Panc1 (cell line): ENCODE data around the gene MYO16. TPM values are rescaled to one million over a fixed set of nuclear protein-coding genes. Genes with fewer than 3 reads are reported as not detected.

Experiments used
- ATAC-seq: fragments of 200-7000 bp; cut with Tn5 transposase; 2 replicates; pipeline ENCODE4 v1.9.1; 2020; ENCODE audit warnings: mild to moderate bottlenecking, moderate library complexity
- BruUV-seq: library from RNA; stranded (reverse); fragments of 400-500 nt; replicated peaks from 2 replicates; lab custom pipeline; 2021; lab: Mats Ljungman, UMichigan
- CTCF ChIA-PET: fragments of 300-600 bp; sonication (Branson Sonifier 250); formaldehyde crosslinking; loops from one replicate; lab custom pipeline; 2022; ENCODE audit warnings: antibody characterized with exemption; lab: Charles Lee
- POLR2A ChIA-PET: fragments of 300-600 bp; sonication (Branson Sonifier 250); formaldehyde crosslinking; loops from one replicate; lab custom pipeline; 2022; ENCODE audit warnings: antibody characterized with exemption; lab: Charles Lee
- DNase-seq: peaks from one replicate; pipeline ENCODE4 v3.0.0-alpha.2; 2010; ENCODE audit warnings: low read depth, low spot score
- H3K27ac ChIP-seq: 2 replicates; pipeline ENCODE4 v1.5.1; 2011; ENCODE audit warnings: mild to moderate bottlenecking, low read length, inconsistent platforms
- H3K27me3 ChIP-seq: fragments of 200-500 bp; sonication (Bioruptor generic); 2 replicates; pipeline ENCODE4 v1.6.0; 2014; ENCODE audit warnings: low read length, inconsistent platforms; ENCODE audit not compliant: control insufficient read depth, insufficient read depth
- H3K36me3 ChIP-seq: fragments of 200-500 bp; sonication (Bioruptor generic); 2 replicates; pipeline ENCODE4 v1.5.1; 2014; ENCODE audit warnings: inconsistent platforms, mild to moderate bottlenecking, low read length, moderate library complexity; ENCODE audit not compliant: control insufficient read depth, insufficient read depth
- H3K4me1 ChIP-seq: 2 replicates; pipeline ENCODE4 v1.5.1; 2011; ENCODE audit warnings: inconsistent platforms, mild to moderate bottlenecking, low read length, moderate library complexity; ENCODE audit not compliant: control insufficient read depth, insufficient read depth
- H3K4me3 ChIP-seq, 2 experiments: 2 replicates each; pipeline ENCODE4 v1.5.1; 2011 to 2012; ENCODE audit warnings: low read depth in 2 of 2, low read length in 2 of 2, mild to moderate bottlenecking in 2 of 2, inconsistent platforms in 1 of 2, moderate library complexity in 1 of 2
- H3K9me3 ChIP-seq: fragments of 200-500 bp; sonication (Bioruptor generic); 2 replicates; pipeline ENCODE4 v1.5.1; 2014; ENCODE audit warnings: low read depth, mild to moderate bottlenecking, inconsistent platforms, low read length, moderate library complexity; ENCODE audit not compliant: control insufficient read depth, insufficient read depth
- POLR2AphosphoS5 ChIP-seq: IDR thresholded peaks from 2 replicates; pipeline ENCODE4 v1.6.1; 2012; ENCODE audit warnings: mild to moderate bottlenecking, low read depth, low read length, moderate library complexity
- SIN3A ChIP-seq: IDR thresholded peaks from 2 replicates; pipeline ENCODE4 v1.6.1; 2012; ENCODE audit warnings: low read depth, mild to moderate bottlenecking, low read length, moderate library complexity, borderline replicate concordance; ENCODE audit not compliant: insufficient read depth
- TCF7L2 ChIP-seq: IDR thresholded peaks from 2 replicates; pipeline ENCODE4 v1.6.1; 2011; ENCODE audit warnings: mild to moderate bottlenecking, low read depth, low read length, inconsistent platforms
- in situ Hi-C: cut with HindIII; loops from 2 replicates; pipeline ENCODE4 v1.10.0; 2016; ENCODE audit warnings: low sequenced_read_pairs, low pct_unique_long_range_greater_than_20kb
- intact Hi-C: fragments of 100-400 bp; cut with micrococcal nuclease; formaldehyde crosslinking; loops from one replicate; pipeline ENCODE4 v1.10.0; 2022; ENCODE audit not compliant: unreplicated experiment
- total RNA-seq: library from RNA; stranded (reverse); gene quantifications from one replicate; pipeline ENCODE4 v1.2.1, GENCODE V29; 2021; ENCODE audit not compliant: unreplicated experiment
- TF ChIP-seq, protein P1 (sequence below), 2 experiments: IDR thresholded peaks; 2 replicates each; pipeline ENCODE4 v1.6.1; 2011 to 2012; ENCODE audit warnings: low read depth in 2 of 2, control low read depth in 1 of 2, low read length in 1 of 2, mild to moderate bottlenecking in 1 of 2, moderate library complexity in 1 of 2; ENCODE audit not compliant: insufficient read depth in 1 of 2
- TF ChIP-seq, protein P2 (sequence below): fragments of 450-650 bp; IDR thresholded peaks from 2 replicates; pipeline ENCODE4 v1.5.1; 2017; ENCODE audit warnings: mild to moderate bottlenecking

Gene MYO16
- total RNA-seq, 1 experiment from 2014 or later, result 0.08 TPM

DNA sequence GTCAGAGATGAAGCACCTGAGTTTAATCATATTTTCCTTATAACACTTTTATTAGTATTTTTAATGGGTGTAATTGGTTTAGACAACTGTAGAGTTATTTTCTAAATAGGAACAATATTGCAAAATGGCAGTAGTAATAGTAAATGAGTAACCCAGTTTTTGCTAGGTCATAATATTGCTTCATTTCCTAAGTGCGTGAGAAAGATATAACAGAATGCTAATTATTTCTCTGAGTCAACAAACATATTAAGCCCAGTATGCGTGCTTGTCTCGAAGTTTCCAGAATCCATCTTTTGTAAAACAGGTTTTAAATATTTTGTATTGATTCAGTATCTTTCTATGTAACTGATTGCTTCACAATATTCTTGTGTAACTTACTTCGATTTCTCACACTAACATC is 315.3 kb downstream of the MYO16 start:
- ChIA-PET POLR2A (no interaction called here), CTCF (no interaction called here)
- no peak for DNase-seq
- Histone ChIP-seq H3K4me3 (no peak overlapping the region), H3K9me3 (no peaks in the 10 kb centered on the region), H3K36me3 (no peaks in the 10 kb centered on the region), H3K4me1 (no peaks in the 10 kb centered on the region), H3K27me3 (no peaks in the 10 kb centered on the region), H3K27ac (no peak overlapping the region)
- no peak for ATAC-seq
- no TSS peak for BruUV-seq
- in situ Hi-C loops, result no loop called here
- intact Hi-C loops, result no loop called here
- no peak for TF ChIP-seq SIN3A
- TF ChIP-seq POLR2AphosphoS5, result no peak
- TF ChIP-seq, protein P1, sequence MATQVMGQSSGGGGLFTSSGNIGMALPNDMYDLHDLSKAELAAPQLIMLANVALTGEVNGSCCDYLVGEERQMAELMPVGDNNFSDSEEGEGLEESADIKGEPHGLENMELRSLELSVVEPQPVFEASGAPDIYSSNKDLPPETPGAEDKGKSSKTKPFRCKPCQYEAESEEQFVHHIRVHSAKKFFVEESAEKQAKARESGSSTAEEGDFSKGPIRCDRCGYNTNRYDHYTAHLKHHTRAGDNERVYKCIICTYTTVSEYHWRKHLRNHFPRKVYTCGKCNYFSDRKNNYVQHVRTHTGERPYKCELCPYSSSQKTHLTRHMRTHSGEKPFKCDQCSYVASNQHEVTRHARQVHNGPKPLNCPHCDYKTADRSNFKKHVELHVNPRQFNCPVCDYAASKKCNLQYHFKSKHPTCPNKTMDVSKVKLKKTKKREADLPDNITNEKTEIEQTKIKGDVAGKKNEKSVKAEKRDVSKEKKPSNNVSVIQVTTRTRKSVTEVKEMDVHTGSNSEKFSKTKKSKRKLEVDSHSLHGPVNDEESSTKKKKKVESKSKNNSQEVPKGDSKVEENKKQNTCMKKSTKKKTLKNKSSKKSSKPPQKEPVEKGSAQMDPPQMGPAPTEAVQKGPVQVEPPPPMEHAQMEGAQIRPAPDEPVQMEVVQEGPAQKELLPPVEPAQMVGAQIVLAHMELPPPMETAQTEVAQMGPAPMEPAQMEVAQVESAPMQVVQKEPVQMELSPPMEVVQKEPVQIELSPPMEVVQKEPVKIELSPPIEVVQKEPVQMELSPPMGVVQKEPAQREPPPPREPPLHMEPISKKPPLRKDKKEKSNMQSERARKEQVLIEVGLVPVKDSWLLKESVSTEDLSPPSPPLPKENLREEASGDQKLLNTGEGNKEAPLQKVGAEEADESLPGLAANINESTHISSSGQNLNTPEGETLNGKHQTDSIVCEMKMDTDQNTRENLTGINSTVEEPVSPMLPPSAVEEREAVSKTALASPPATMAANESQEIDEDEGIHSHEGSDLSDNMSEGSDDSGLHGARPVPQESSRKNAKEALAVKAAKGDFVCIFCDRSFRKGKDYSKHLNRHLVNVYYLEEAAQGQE (IDR thresholded peaks at IDR 0.05; ENCODE audit: insufficient read depth in 1 of 2, low read depth in 2 of 2, low read length in 1 of 2), result no peak
- TF ChIP-seq TCF7L2, result no peak
- TF ChIP-seq, protein P2, sequence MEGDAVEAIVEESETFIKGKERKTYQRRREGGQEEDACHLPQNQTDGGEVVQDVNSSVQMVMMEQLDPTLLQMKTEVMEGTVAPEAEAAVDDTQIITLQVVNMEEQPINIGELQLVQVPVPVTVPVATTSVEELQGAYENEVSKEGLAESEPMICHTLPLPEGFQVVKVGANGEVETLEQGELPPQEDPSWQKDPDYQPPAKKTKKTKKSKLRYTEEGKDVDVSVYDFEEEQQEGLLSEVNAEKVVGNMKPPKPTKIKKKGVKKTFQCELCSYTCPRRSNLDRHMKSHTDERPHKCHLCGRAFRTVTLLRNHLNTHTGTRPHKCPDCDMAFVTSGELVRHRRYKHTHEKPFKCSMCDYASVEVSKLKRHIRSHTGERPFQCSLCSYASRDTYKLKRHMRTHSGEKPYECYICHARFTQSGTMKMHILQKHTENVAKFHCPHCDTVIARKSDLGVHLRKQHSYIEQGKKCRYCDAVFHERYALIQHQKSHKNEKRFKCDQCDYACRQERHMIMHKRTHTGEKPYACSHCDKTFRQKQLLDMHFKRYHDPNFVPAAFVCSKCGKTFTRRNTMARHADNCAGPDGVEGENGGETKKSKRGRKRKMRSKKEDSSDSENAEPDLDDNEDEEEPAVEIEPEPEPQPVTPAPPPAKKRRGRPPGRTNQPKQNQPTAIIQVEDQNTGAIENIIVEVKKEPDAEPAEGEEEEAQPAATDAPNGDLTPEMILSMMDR, result no peak

DNA sequence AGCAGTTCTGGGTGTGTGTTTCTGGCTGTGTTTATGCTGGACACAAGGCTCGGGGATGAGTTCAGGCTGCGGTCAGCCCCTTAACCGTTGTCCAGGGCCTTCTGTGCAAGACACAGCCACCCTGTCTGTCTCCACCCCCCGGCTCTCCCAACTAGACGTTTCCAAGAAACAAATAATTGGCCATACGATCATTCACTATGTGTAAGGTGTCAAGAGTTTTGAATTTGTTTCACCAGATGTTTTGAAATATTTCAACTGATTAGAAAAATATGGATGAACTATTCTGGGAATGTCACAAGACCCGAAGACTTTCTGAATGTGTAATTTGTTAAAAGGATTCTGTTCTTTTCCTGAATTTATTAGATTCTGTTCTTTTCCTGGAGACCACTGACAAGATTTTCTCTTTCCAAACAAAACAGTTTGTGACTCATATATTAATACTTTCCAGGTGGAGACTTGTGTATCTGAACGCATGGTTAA is 318.2 kb downstream of the MYO16 start:
- no peak for ATAC-seq
- no peaks in the 10 kb centered on the region for H3K4me1 ChIP-seq
- TF ChIP-seq SIN3A (no peak), POLR2AphosphoS5 (no peak), TCF7L2 (no peak)
- TF ChIP-seq, protein P1 (IDR thresholded peaks at IDR 0.05; ENCODE audit: insufficient read depth in 1 of 2, low read depth in 2 of 2, low read length in 1 of 2), result no peak
- TF ChIP-seq, protein P2, result no peak
- intact Hi-C loops (no loop called here), in situ Hi-C loops (no loop called here)
- no peak overlapping the region for H3K27ac ChIP-seq
- no peak overlapping the region for H3K4me3 ChIP-seq
- no peaks in the 10 kb centered on the region for H3K9me3 ChIP-seq
- ChIA-PET CTCF (no interaction called here), POLR2A (no interaction called here)
- no peak for DNase-seq
- no peaks in the 10 kb centered on the region for H3K36me3 ChIP-seq
- no TSS peak for BruUV-seq
- no peaks in the 10 kb centered on the region for H3K27me3 ChIP-seq
